Sigmoid colon (tissue), 4 donors: Measurements from ENCODE around the gene CWC27.

Experiments
- POLR2A ChIP-seq, 2 donors: fragments of 450-650 bp; IDR thresholded peaks; one replicate each; pipeline ENCODE4 v1.6.1; 2016; ENCODE audit warnings: antibody characterized with exemption in 2 of 2, mild to moderate bottlenecking in 2 of 2, moderate library complexity in 2 of 2
- POLR2AphosphoS5 ChIP-seq, 4 donors: sonication (generic); formaldehyde crosslinking; IDR thresholded peaks; one replicate each; pipeline ENCODE4 v1.6.1; 2017; ENCODE audit warnings: antibody characterized with exemption in 4 of 4
- TF ChIP-seq, protein P1 (sequence below), 4 experiments: fragments of 450-650 bp in 3 of 4; fragments of 200-600 bp in 1 of 4; IDR thresholded peaks; one replicate each; pipeline ENCODE4 v1.5.1; 2016 to 2019; ENCODE audit warnings: antibody characterized with exemption in 4 of 4, mild to moderate bottlenecking in 3 of 4, moderate library complexity in 2 of 4

DNA sequence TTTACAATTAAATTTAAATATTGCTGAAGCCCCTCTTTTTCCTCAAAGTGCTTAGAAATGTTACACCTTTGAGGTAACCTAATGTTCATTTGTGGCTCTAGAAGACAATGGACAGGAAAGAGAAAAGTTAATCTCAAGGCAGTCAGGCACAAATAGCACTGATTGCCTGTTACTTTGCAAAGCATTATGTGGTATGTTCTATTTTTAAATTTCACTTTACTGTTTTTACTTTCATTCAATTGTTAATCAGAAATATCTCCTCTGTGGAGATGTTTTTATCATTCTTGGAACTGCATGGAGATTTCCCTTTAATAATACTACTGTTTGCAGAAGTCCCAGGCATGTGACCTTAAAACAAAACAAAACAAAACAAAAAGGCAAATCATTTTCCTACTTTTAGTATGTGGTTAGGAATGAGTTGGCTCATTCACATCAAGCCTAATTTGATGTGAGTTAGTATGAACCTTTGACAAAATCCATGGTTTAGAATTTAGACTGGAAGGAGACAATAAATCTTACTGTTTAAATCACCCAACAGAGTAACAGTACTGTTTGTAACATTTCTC, 67.5 kb downstream of the CWC27 start:
- TF ChIP-seq, protein P1, sequence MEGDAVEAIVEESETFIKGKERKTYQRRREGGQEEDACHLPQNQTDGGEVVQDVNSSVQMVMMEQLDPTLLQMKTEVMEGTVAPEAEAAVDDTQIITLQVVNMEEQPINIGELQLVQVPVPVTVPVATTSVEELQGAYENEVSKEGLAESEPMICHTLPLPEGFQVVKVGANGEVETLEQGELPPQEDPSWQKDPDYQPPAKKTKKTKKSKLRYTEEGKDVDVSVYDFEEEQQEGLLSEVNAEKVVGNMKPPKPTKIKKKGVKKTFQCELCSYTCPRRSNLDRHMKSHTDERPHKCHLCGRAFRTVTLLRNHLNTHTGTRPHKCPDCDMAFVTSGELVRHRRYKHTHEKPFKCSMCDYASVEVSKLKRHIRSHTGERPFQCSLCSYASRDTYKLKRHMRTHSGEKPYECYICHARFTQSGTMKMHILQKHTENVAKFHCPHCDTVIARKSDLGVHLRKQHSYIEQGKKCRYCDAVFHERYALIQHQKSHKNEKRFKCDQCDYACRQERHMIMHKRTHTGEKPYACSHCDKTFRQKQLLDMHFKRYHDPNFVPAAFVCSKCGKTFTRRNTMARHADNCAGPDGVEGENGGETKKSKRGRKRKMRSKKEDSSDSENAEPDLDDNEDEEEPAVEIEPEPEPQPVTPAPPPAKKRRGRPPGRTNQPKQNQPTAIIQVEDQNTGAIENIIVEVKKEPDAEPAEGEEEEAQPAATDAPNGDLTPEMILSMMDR (IDR thresholded peaks at IDR 0.05) = no peak
- peak in 1 of 4 donors; percentile 16 for TF ChIP-seq POLR2AphosphoS5 (IDR thresholded peaks at IDR 0.05)
- TF ChIP-seq POLR2A (IDR thresholded peaks at IDR 0.05) = no peak
